Neural progenitor cell (in vitro differentiated cells): Measurements from ENCODE around the gene ABLIM2. TPM values are rescaled to one million over a fixed set of nuclear protein-coding genes. Genes with fewer than 3 reads are reported as not detected.

Experiments used
- DNase-seq: peaks from one replicate; pipeline ENCODE4 v3.0.0-alpha.2; 2016; ENCODE audit warnings: low spot score
- H2AFZ ChIP-seq: fragments of 200-600 bp; sonication (generic); replicated peaks from 2 replicates; pipeline ENCODE4 v1.6.1; 2016; ENCODE audit warnings: antibody characterized with exemption
- H3F3A ChIP-seq: fragments of 200-600 bp; sonication (generic); 2 replicates; pipeline ENCODE4 v1.6.1; 2016; ENCODE audit warnings: antibody characterized with exemption, low read depth
- H3K27ac ChIP-seq: fragments of 200-600 bp; sonication (generic); 2 replicates; pipeline ENCODE4 v1.5.1; 2016; ENCODE audit warnings: mild to moderate bottlenecking
- H3K27me3 ChIP-seq: fragments of 200-600 bp; sonication (generic); 2 replicates; pipeline ENCODE4 v1.6.1; 2016; ENCODE audit warnings: mild to moderate bottlenecking, moderate library complexity
- H3K36me3 ChIP-seq: fragments of 200-600 bp; sonication (generic); 2 replicates; pipeline ENCODE4 v1.5.1; 2016
- H3K4me1 ChIP-seq: fragments of 200-600 bp; sonication (generic); 2 replicates; pipeline ENCODE4 v1.6.1; 2016; ENCODE audit warnings: mixed run types
- H3K4me2 ChIP-seq: fragments of 200-600 bp; sonication (generic); 2 replicates; pipeline ENCODE4 v1.6.1; 2016
- H3K4me3 ChIP-seq: fragments of 200-600 bp; sonication (generic); 2 replicates; pipeline ENCODE4 v1.5.1; 2016
- H3K79me2 ChIP-seq: fragments of 200-600 bp; sonication (generic); 2 replicates; pipeline ENCODE4 v1.6.1; 2016; ENCODE audit warnings: low read depth
- H3K9ac ChIP-seq: fragments of 200-600 bp; sonication (generic); 2 replicates; pipeline ENCODE4 v1.6.1; 2016
- H3K9me3 ChIP-seq: fragments of 200-600 bp; sonication (generic); 2 replicates; pipeline ENCODE4 v1.5.1; 2016; ENCODE audit warnings: low read depth
- H4K20me1 ChIP-seq: fragments of 200-600 bp; sonication (generic); 2 replicates; pipeline ENCODE4 v1.6.1; 2016; ENCODE audit warnings: low read depth
- H3K27ac Mint-ChIP-seq: 3 replicates; pipeline ENCODE4 v1.8.0; 2021; ENCODE audit warnings: mixed read lengths
- H3K27me3 Mint-ChIP-seq: 2 replicates; pipeline ENCODE4 v1.8.0; 2022; ENCODE audit warnings: low read depth, mild to moderate bottlenecking, inconsistent platforms, moderate library complexity, mixed read lengths; ENCODE audit not compliant: insufficient read depth
- H3K36me3 Mint-ChIP-seq: 3 replicates; pipeline ENCODE4 v1.8.0; 2021; ENCODE audit warnings: mixed read lengths
- H3K4me1 Mint-ChIP-seq: 3 replicates; pipeline ENCODE4 v1.8.0; 2021; ENCODE audit warnings: mixed read lengths
- H3K4me3 Mint-ChIP-seq: 3 replicates; pipeline ENCODE4 v1.8.0; 2021; ENCODE audit warnings: mild to moderate bottlenecking, moderate library complexity, mixed read lengths
- H3K9me3 Mint-ChIP-seq: 3 replicates; pipeline ENCODE4 v1.8.0; 2020; ENCODE audit warnings: mixed read lengths
- CTCF ChIP-seq: fragments of 200-600 bp; sonication (generic); IDR thresholded peaks from 2 replicates; pipeline ENCODE4 v1.5.1; 2017; ENCODE audit warnings: antibody characterized with exemption, mild to moderate bottlenecking
- EZH2 ChIP-seq: fragments of 200-600 bp; sonication (generic); IDR thresholded peaks from 2 replicates; pipeline ENCODE4 v1.6.1; 2017; ENCODE audit warnings: antibody characterized with exemption, mild to moderate bottlenecking, moderate library complexity
- EZH2phosphoT487 ChIP-seq: fragments of 200-600 bp; sonication (generic); IDR thresholded peaks from 2 replicates; pipeline ENCODE4 v1.6.1; 2017; ENCODE audit warnings: antibody characterized with exemption
- total RNA-seq: library from RNA; depleted of rRNA; stranded (reverse); fragments of >200 nt; gene quantifications from 2 replicates; pipeline ENCODE4 v1.2.3, GENCODE V29; 2015; ENCODE audit warnings: low replicate concordance

Gene ABLIM2
- total RNA-seq, 1 donor from 2014 or later: 0.24 TPM

DNA sequence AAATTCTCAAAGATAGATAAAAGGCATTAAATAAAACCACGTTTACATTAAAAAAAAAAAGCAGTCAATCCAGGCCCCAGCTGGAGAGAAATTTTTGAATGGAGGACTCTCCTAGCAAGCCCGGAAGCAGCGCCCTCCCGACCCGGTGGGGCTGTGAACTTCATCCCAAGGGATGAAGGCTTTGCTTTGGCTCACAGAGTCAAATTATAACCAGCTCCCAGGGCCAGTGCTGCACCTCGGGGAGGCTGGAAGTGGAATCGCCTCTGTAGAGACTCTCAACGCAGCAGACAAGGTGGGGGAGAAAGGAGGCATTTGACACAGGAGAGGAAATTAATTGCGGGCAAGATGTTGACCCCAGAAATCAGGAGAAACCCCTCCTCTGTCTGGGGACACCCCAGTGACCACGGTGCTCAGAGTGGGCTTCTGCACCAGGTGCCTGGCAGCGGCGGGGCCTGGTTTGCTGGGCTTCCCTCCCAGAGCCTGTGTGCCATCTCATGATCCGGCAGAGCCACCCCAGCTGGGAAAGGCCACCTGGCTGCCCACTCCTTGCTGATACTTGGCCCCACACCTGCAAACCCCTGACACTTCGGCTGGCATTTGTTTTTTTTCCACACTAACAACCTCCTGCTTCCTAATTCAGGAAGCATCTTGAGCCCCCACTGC lies 71.7 kb downstream of the ABLIM2 start:
- Histone ChIP-seq H2AFZ (no peak overlapping the region), H3K9ac (no peak overlapping the region), H3K9me3 (no peaks in the 10 kb centered on the region), H3K4me3 (no peak overlapping the region), H4K20me1 (no peaks in the 10 kb centered on the region), H3K27ac (no peak overlapping the region), H3K79me2 (no peaks in the 10 kb centered on the region), H3F3A (peaks cover 4% of the 10 kb centered on the region), H3K4me1 (peaks cover 7% of the 10 kb centered on the region), H3K4me2 (no peak overlapping the region), H3K27me3 (no peaks in the 10 kb centered on the region), H3K36me3 (no peaks in the 10 kb centered on the region)
- peak overlapping the region; percentile 75 for H3K27ac Mint-ChIP-seq
- H3K9me3 Mint-ChIP-seq: no peaks in the 10 kb centered on the region
- peaks cover 4% of the 10 kb centered on the region for H3K27me3 Mint-ChIP-seq
- peaks cover 28% of the 10 kb centered on the region for H3K4me1 Mint-ChIP-seq
- TF ChIP-seq EZH2: no peak
- TF ChIP-seq EZH2phosphoT487: no peak
- TF ChIP-seq CTCF: no peak
- no peaks in the 10 kb centered on the region for H3K36me3 Mint-ChIP-seq
- H3K4me3 Mint-ChIP-seq: peak overlapping the region; percentile 50
- DNase-seq: no peak

DNA sequence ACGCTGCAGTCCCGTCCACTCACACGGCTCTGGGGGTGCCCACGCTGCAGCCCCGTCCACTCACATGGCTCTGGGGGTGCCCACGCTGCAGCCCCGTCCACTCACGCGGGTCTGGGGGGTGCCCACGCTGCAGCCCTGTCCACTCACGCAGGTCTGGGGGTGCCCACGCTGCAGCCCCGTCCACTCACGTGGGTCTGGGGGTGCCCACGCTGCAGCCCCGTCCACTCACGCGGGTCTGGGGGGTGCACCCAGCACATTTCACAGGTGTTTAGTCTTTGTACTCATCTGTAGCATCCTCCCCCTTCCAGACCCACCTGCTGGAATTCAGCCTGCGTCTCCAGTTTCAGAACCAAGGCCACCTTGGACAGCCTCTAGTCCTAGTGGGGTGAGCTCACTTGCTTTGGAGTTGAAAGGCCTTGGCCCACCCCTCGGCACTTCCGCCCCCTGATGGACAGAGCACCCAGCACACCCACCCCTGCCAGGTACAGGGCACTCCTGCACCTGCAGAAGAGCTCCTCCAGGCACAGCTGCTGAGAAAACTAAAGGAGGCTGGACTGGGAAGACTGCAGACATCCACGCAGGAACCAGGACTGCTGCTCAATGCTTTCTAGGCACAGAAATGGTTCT lies 73.0 kb downstream of the ABLIM2 start:
- no peak for DNase-seq
- H3K9me3 Mint-ChIP-seq: no peaks in the 10 kb centered on the region
- peaks cover 2% of the 10 kb centered on the region for H3F3A ChIP-seq

DNA sequence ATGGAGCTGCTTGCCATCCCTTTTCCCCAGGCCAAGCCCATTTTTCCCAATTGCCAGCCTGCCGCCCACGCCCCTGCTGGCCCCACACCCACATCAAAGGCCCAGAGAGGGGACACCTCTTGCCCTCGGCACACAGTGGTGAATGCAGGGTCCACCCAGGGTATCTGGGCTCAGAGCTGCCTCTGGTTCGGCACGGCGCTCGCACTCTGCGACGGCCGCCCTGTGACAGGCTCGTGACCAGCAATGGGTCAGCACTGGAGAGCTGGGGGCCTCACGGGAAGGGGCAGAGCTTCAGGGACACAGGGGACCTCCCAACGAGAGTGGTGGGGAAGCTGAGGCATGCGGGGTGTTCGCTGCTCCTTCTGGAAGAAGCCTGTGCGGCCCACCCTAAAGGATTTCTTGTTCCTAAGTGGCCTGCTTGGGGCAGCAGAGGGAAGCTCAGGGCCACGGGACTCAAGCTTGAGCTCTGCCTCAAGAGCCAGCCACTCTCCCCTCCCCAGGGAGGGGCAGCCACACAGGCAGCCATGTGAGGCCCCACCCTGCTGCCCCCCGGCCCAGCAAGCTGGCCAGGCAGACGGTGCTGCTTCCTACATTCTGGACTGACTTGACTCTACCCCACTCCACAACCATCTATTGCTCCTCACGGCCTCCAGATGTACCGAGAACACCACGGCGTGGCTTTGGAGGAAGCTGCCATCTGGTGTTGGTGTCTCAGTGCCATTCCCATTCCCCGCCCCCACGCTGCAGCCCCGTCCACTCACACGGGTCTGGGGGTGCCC lies 73.7 kb downstream of the ABLIM2 start:
- TF ChIP-seq EZH2phosphoT487 (no peak), EZH2 (no peak), CTCF (no peak)
- H3K4me3 Mint-ChIP-seq: no peak overlapping the region
- peaks cover 37% of the 10 kb centered on the region for H3K4me1 Mint-ChIP-seq
- peaks cover 9% of the 10 kb centered on the region for H3F3A ChIP-seq
- H3K27me3 Mint-ChIP-seq: peaks cover 7% of the 10 kb centered on the region
- no peak overlapping the region for H3K27ac Mint-ChIP-seq
- no peaks in the 10 kb centered on the region for H3K9me3 Mint-ChIP-seq
- H4K20me1 ChIP-seq: no peaks in the 10 kb centered on the region
- H3K4me1 ChIP-seq: peaks cover 18% of the 10 kb centered on the region
- H2AFZ ChIP-seq: no peak overlapping the region
- no peaks in the 10 kb centered on the region for H3K79me2 ChIP-seq
- DNase-seq: no peak
- no peaks in the 10 kb centered on the region for H3K27me3 ChIP-seq
- H3K9me3 ChIP-seq: no peaks in the 10 kb centered on the region
- H3K36me3 ChIP-seq: no peaks in the 10 kb centered on the region
- H3K36me3 Mint-ChIP-seq: no peaks in the 10 kb centered on the region
- no peak overlapping the region for H3K4me2 ChIP-seq
- no peak overlapping the region for H3K27ac ChIP-seq
- no peak overlapping the region for H3K4me3 ChIP-seq
- H3K9ac ChIP-seq: no peak overlapping the region

More for the DNA sequence above, 73.0 kb downstream of the ABLIM2 start:
- TF ChIP-seq EZH2phosphoT487: no peak
- peak; percentile 8 for TF ChIP-seq CTCF
- Histone ChIP-seq H3K27ac (no peak overlapping the region), H2AFZ (no peak overlapping the region), H3K9me3 (no peaks in the 10 kb centered on the region), H3K36me3 (no peaks in the 10 kb centered on the region), H4K20me1 (no peaks in the 10 kb centered on the region), H3K27me3 (no peaks in the 10 kb centered on the region), H3K4me2 (no peak overlapping the region), H3K79me2 (no peaks in the 10 kb centered on the region), H3K9ac (no peak overlapping the region), H3K4me1 (peaks cover 11% of the 10 kb centered on the region), H3K4me3 (no peak overlapping the region)
- Mint-ChIP-seq H3K4me1 (peaks cover 36% of the 10 kb centered on the region), H3K36me3 (no peaks in the 10 kb centered on the region), H3K27me3 (peaks cover 7% of the 10 kb centered on the region), H3K4me3 (no peak overlapping the region), H3K27ac (no peak overlapping the region)
